Measurements from ENCODE around the gene GAN.
"Not testable (repeated sequence)": the region's sequence is repeated elsewhere in the genome, so short reads cannot be mapped to it uniquely, and the experiment has no call there.

Gene GAN

GRCh38 chr16:81401035-81401950 lies 86.5 kb downstream of the GAN start:
- no peak for DNase-seq

DNA sequence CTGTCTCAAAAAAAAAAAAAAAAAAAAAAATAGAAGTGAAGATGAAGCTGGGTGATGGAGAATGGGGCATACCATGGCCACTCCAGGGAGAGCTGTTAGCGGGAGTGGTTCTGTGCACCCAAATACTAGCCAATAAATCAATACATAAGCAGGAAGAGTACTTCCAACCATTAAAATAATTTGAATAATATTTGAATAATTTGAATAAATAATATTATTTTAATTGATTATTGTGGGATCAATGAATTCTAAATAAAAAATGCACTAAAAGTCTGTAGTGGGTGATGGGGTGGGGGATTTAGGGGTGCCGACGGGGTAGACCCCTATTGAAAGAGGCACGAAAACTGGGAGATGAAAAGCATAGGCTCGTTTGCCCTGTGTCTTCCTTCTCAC lies 88.4 kb downstream of the GAN start:
- no peak for DNase-seq

GRCh38 chr16:81403601-81404391 lies 89.0 kb downstream of the GAN start:
- peak; percentile 61 to 68 (median 66) for DNase-seq

DNA sequence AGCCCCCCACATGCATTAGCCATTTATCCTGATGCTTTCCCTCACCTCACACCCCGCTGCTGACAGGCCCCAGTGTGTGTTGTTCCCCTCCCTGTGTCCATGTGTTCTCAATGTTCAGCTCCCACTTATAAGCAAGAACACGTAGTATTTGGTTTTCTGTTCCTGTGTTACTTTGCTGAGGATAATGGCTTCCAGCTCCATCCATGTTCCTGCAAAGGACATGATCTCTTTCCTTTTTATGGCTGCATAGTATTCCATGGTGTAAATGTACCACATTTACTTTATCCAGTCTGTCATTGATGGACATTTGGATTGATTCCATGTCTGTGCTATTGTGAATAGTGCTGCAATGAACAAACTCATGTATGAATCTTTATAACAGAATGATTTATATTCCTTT lies 90.2 kb downstream of the GAN start:
- DNase-seq, result not testable (repeated sequence)

DNA sequence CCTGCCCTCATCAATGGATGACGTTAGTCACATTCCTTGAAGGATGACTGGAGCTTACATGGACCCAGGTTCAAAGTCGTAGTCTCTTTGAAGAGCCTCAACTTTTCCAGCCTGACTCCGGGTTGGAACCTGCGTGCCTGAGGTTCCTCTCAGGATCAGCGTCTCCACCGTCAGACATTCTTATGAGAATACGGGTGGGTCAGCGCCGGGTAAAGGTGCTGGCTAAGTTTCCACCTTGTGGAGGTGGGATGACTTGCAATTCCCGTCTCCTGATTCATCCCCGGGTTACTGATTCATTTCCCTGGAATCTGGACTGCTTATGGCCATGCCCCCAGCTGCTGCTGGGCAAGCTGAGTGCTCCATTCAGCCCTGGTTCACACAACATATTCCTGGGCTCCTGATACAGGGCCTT lies 90.9 kb downstream of the GAN start:
- no peak for DNase-seq

DNA sequence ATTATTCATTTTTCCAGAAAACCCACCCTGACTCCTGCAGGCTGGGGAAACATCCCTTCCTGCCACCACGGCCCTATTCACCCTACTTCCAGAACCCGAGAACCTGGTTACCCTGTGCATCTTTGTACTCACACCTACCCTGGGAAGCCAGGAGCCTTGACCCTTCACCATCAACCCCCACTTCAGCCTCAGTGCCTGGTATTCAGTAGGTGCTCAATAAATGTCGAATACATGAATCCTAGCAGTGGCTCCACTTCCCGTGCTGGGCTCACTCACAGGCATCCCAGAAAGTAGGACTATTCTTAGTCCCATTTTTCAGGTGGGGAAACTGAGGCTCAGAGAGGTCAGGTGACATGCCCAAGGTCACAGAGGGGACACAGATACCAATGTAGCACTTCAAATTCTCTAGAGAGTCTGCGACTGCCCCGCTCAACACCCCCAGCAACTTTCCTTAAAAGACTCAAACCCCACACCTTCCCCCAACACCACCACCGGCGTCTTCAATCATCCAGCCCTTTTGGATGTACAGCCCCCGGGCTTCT lies 93.7 kb downstream of the GAN start:
- DNase-seq, result no peak

DNA sequence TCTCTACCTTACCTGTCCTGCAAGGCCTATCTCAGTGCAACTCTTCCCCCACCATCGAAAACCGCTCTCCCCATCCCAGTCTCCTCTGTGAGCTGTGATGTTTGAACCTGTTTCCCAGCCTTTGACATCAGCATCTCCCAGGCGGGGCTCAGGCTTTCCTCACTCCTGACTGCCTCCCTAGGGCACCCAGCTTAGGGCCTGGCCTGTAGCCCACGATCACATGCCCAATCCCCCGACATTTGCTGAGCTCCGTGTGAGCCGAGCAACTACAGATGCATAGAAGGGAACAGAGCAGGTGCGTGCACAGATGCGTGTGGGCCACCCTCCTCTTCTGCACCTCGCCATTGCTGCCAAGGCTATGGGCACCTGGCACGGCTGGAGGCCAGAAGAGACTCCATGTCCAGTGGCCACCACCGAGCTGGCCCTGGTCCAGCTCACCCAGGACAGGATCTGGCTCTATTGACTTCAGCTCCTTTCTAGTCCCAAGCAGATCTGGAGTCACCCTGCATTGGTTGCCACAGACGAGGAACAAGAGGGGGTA lies 94.3 kb downstream of the GAN start:
- DNase-seq, result no peak

- DNase-seq, result no peak
Measured at GRCh38 chr16:81410643-81411293, 96.0 kb downstream of the GAN start.

DNA sequence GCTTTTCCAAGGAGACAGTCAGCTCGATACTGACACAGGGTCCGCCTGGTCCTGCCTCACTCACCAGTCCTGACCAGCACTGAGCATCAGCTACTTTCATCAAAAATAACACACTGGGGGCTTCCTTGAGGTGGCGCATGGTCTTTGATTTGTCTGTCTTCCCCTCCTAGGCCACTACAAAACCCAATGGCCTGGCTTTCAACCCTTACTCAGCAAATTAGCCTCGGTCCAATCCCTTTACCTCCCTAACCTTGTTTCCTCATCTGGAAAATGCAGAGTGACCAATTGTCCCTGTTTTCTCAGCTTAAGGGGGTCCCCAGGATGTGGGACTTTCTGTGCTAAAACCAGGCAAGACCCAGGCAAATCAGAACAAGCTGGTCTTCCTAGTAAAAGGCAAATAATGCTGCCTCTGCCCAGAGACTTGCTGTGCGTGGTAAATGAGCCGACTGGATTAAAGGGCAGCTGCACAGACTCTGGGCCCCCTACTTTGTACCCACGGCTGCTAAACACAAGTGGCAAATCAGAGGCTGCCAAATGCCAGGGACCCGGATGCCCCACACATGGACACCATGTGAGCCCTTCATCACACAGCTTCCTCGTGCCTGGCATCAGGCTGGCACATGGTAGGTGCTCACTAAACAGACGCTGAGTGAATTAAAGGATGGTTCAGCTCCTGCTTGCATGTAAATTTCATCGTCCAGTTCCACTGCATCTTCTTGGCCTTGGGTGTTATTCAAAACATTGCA lies 98.7 kb downstream of the GAN start:
- DNase-seq, result no peak

- no peak for DNase-seq
Measured at GRCh38 chr16:81415751-81416150, 101.0 kb downstream of the GAN start.

- no peak for DNase-seq
Measured at GRCh38 chr16:81416749-81417148, 102.0 kb downstream of the GAN start.

- DNase-seq, result no peak
Measured at GRCh38 chr16:81417210-81417609, 102.4 kb downstream of the GAN start.

DNA sequence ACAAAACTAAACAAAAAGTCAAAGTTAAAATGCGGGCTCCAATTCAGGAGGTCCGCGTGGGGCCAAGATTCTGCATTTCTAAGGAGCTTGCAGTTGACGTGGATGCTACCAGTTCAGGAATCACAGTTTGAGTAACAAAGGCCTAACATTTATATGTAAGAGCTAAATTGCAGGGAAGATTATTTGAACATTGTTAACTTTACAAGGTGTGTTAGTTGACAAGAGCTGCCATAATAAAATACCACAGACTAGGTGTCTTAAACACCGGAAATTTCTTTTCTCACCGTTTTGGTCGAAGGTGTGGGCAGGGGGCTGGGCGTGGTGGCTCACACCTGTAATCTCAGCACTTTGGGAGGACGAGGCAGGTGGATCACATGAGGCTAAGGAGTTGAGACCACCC lies 105.0 kb downstream of the GAN start:
- no peak for DNase-seq

- no peak for DNase-seq
Measured at GRCh38 chr16:81421126-81421525, 106.4 kb downstream of the GAN start.

GRCh38 chr16:81421536-81421935 lies 106.8 kb downstream of the GAN start:
- no peak for DNase-seq

DNA sequence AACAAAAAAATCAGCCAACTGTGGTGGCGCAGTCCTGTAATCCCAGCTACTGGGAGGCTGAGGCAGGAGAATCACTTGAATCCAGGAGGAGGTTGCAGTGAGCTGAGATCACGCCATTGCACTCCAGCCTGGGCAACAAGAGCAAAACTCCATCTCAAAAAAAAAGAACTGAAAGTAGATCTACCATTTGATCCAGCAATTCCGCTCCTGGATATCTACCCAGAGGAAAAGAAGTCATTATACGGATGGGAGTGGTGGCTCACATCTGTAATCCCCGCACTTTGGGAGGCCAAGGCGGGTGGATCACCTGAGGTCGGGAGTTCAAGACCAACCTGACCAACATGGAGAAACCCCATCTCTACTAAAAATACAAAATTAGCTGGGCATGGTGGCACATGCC lies 107.4 kb downstream of the GAN start:
- not testable (repeated sequence) for DNase-seq

GRCh38 chr16:81424771-81425170 lies 110.0 kb downstream of the GAN start:
- DNase-seq, result peak in 2 of 5 experiments; percentile 37 to 53

DNA sequence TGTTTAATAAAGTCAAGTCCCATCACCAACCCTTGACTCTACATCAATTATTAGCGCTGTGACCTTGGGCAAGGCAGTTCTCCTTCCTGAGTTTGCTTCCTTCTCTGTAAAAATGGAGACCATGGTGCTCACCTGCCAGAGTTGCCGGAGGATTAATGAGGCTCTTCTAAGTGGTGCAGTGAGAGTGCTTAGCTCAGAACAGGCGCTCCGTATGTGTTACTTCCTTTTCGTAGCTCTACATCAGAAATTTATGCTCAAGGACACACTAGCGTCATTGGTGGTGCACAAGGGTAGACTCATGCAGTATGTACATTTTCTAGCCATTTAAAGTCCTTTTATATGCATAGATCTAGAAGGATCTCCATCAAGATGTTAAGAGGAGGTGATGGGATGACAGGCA lies 112.5 kb downstream of the GAN start:
- no peak for DNase-seq

DNA sequence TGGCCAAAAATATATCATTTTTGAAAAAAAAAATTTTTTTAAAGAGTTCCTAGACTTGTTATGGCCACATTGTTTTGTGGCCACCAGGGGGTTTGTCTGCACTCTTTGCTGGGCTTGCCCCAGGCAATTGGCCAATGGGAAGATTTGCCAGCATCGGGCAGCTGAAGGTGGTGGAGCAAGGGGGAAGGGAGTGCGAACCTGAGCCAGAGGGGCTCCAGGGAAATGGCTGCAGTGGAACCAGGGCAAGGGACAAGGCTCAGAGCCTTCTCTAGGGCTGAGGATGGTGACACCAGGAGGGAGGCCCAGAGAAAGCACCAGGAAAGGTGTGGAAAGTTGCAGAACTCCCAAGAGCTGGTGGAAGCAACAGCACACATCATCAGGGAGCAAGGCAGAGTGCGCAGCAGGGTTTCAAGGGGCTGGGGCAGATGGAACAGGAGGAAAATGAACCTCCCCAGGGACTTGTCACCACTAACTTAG lies 114.3 kb downstream of the GAN start:
- DNase-seq, result peak in 1 of 5 experiments; percentile 31

GRCh38 chr16:81431554-81432353 lies 117.0 kb downstream of the GAN start:
- no peak for DNase-seq
